ENCODE data around the gene TNPO3.
"Not testable (repeated sequence)": the region's sequence is repeated elsewhere in the genome, so short reads cannot be mapped to it uniquely, and the experiment has no call there.

TNPO3 gene

DNA sequence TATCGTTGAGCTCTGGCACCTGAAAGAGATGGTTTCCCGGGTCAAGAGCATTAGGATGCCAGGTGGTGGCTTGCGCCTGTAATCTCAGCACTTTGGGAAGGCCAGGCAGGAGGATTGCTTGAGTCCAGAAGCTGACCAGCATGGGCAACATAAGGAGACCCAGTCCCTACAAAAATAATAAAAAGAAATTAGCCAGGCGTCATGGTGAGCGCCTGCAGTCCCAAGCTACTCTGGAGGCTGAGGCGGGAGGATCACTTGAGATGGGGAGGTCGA, 138.3 kb downstream of the TNPO3 start:
- no peak overlapping the region for H3K4me3 ChIP-seq (ENCODE audit: low read depth, low read length)
- TF ChIP-seq, protein P1, sequence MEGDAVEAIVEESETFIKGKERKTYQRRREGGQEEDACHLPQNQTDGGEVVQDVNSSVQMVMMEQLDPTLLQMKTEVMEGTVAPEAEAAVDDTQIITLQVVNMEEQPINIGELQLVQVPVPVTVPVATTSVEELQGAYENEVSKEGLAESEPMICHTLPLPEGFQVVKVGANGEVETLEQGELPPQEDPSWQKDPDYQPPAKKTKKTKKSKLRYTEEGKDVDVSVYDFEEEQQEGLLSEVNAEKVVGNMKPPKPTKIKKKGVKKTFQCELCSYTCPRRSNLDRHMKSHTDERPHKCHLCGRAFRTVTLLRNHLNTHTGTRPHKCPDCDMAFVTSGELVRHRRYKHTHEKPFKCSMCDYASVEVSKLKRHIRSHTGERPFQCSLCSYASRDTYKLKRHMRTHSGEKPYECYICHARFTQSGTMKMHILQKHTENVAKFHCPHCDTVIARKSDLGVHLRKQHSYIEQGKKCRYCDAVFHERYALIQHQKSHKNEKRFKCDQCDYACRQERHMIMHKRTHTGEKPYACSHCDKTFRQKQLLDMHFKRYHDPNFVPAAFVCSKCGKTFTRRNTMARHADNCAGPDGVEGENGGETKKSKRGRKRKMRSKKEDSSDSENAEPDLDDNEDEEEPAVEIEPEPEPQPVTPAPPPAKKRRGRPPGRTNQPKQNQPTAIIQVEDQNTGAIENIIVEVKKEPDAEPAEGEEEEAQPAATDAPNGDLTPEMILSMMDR (IDR thresholded peaks at IDR 0.05; ENCODE audit: insufficient read depth, low read depth, low read length, missing control alignments): no peak
- no peak for DNase-seq (ENCODE audit: low read depth)

DNA sequence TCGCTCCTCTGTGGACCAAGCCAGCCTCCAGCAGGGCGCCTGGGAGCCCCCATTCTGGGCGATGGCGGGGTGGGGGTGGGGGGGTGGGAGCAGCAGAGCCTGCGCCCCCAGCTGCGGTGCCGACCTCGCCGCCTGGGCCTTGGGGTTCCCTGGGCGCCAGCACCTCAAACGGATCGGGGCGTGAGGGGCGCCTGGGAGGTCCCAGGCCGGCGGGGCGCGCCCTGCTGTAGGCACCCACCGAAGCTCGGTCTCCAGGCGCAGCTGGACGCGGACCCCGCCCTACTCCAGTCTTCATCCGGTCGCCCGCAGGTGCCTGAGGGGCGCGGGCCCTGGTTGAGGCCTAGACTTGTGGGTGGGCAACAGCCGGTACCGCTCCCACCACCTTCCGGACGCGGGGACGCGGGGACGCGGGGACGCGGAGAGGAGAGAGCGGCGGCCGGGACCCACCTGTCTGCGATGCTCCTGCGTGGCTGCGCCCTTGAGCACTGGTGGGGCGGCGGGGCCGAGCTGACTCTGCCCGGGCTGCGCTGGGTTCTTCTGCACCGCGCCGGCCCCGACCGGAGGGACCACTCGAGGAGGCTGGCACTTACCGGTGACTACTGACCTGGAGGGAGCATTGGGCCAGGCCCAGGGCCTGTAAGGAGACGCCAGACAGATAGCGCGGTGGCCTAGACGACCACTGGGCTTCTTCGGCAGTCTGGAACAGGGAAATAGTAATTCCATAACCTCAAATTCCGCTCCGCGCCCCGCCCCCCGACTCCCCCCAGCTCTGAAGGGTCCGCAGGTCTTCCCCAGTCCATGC, 138.9 kb downstream of the TNPO3 start:
- no peak for DNase-seq (ENCODE audit: low read depth)
- no peak overlapping the region; the same call in 1 of the 2 replicates for H3K4me3 ChIP-seq (ENCODE audit: low read depth, low read length)
- TF ChIP-seq, protein P1 (IDR thresholded peaks at IDR 0.05; ENCODE audit: insufficient read depth, low read depth, low read length, missing control alignments): no peak

DNA sequence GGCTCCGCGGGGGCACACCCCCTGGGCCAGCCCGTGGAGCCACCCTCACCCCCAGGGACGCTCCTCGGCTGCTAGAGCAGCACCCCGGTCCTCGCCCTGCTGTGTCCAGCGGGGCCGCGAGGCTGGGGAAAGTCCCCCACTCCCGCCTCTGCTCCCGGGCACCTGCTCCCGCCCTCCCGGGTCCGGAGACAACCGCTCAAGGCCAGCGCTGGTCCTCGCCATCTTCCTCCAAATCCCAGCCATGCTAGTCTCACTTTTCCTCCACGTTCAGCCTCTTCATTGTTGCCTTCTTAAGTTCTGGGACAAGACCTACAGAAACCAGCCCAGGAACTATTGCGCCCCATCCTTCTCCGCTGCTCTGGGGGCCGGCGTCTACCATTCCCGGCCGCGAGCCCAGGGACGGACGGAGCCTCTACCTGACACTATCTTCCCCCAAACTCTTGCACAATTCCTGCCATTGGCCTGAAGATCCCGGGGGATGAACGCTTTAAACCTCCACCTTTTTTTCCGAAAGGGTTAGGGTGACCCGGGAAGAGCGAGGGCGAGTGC, 139.6 kb downstream of the TNPO3 start:
- TF ChIP-seq, protein P1 (IDR thresholded peaks at IDR 0.05; ENCODE audit: insufficient read depth, low read depth, low read length, missing control alignments): no peak
- peak overlapping the region; percentile 10; the same call in 1 of the 2 replicates for H3K4me3 ChIP-seq (ENCODE audit: low read depth, low read length)
- no peak for DNase-seq (ENCODE audit: low read depth)

DNA sequence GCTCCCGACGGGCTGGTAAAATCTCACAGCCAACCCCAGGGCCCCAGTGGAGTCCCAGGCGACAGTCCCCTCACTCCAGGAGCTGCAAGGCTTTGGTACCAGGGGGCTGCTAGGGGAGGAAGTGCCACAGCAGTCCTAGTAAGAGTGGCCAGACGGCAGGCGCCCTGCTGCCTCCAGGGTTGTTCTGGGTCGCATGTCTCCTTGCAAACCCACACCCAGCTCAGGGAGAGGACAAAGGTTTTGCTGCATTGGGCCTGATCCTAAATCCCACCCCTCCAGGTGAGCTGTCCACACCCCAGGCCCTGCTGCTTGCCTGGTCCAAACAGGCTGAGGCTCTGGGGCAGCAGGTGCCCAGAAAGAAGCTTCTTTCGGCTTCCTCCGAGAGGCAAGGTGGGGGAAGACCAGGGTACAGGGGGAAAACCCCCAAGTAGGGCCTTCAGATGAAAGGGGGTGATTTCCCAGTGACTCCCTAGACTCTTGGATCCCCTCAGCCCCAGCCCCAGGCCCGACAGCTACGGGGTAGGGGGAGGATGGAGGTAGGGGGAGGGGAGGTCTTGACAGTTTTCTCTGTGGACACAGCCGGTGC, 140.3 kb downstream of the TNPO3 start:
- H3K4me3 ChIP-seq (ENCODE audit: low read depth, low read length): peak overlapping the region; percentile 41
- DNase-seq (ENCODE audit: low read depth): peak; percentile 69
- TF ChIP-seq, protein P1 (IDR thresholded peaks at IDR 0.05; ENCODE audit: insufficient read depth, low read depth, low read length, missing control alignments): peak; percentile 21

DNA sequence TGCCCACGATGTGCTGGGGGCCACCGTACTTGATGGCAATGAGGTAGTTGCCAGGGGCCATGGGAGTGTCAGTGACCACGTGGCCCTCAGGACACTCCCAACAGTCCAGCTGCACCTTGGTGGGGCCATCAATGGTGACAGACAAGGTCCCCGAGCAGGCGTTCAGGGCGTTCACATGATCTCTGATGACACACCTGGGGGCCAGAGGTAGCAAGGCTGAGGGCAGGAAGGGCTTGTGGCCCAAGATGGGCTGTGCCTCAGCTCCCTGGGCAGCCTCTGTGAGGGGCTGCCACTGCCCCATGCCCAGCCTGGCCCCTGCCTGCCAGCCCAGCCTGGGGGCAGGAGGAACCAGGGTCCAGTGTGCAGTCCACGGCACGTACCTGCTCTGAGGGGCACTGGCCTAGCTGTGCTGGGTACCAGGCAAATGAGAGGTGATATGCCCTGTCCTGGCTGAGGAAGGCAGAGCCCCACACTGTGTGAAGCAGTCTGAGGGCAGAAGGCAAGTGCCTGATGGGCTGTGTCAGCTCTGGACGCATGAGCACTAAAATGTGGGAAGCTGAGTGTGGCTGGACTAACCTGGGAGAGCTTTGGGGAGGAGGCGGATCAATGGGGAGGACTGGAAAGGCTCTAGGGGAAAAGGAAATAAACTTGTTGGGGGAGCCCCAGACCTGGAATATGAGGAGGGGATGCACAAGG, 140.9 kb downstream of the TNPO3 start:
- TF ChIP-seq, protein P1 (IDR thresholded peaks at IDR 0.05; ENCODE audit: insufficient read depth, low read depth, low read length, missing control alignments): no peak
- DNase-seq (ENCODE audit: low read depth): no peak
- H3K4me3 ChIP-seq (ENCODE audit: low read depth, low read length): no peak overlapping the region

DNA sequence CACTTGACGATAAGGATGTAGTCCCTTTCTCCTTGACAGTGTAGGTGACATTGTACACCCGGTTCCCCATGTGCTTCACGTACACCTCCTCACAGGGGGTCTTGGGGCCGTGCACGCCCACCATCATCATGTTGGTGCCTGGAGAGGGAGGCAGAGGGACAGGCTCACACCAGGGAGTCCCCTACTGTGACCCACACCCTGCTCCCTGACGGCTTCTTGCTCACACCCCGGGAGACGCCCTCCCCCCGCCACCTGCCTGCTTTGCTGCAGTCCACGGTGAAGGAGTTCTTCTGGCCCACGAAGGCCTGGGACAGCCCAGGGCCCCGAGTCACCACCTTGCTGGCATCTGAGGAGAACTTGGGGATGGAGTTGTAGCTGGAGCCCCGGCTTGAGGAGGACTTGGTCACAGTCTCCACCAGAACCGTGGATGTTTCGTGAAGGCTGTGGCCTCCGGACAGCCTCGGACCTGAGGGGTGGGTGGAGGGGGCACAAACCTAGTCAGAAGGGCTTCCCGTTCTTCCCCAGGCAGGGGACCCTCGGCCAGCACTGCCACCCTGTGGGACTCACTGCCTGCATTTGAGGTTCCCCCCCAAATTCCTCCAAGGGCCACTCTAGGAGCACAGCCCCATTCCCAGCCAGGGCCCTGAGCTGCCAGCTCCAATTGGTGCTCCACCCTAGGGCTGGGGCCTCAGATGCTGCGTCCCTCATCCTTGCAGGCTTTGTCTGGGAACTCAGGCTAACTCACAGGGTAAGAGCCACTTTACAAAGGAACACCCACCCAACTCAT, 142.0 kb downstream of the TNPO3 start:
- H3K4me3 ChIP-seq (ENCODE audit: low read depth, low read length); DNase-seq (ENCODE audit: low read depth): not testable (repeated sequence)
